ENCODE data around the gene GSTA4.

GSTA4 gene

DNA sequence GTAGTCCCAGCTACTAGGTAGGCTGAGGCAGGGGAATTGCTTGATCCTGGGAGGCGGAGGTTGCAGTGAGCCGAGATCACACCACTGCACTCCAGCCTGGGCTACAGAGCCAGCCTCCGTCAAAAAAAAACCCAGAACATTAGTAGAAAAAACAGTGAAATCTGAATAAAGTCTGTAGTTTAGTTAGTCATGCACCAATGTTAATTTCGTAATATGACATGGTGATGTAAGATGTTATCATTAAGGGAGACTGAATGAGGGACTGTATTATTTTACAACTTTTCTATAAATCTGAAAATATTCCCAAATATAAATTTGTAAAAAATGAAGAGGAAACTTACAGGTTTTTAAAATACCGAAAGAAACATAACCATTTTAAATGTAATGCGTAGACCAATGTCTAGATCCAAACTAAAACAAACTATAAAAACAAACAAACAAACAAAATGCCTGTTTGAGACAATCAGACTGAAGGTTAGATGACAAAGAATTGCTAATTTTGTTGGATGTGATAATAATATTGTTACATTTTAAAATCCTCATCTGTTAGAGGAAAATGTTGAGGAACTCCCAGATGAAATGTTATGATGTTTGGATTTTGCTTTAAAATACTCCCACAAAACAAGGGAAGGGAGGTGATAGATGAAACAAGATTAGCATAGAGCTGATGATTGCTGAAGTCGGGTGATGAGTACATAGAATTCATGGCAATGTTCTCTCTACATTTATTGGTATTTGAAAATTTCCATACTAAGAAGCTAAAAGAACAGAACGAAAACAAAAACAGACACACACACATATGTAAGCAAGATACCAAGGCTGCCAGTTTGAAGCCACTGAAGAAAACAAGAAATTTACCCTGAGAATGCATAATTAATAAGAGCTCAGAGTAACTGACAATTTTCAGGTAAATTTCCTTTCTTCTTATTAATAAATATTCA is 1.8 kb downstream of the GSTA4 start:
- H3K36me3 ChIP-seq (ENCODE audit: insufficient read depth, insufficient read length, low read length): peaks cover 22% of the 10 kb centered on the region
- H3K27me3 ChIP-seq (ENCODE audit: insufficient read depth, insufficient read length): no peaks in the 10 kb centered on the region
- TF ChIP-seq YY1 (IDR thresholded peaks at IDR 0.05; ENCODE audit: insufficient read depth, insufficient read length) (no peak), ZNF274 (IDR thresholded peaks at IDR 0.05; ENCODE audit: low read depth, low read length) (no peak), SUZ12 (IDR thresholded peaks at IDR 0.05; ENCODE audit: extremely low read depth, insufficient read depth, insufficient read length) (no peak)
- peak overlapping the region; percentile 90 for H3K9ac ChIP-seq (ENCODE audit: insufficient read length, low read depth)
- no peaks in the 10 kb centered on the region for H3K9me3 ChIP-seq (ENCODE audit: insufficient read depth, low read length)
- peak overlapping the region; percentile 70 for H3K4me3 ChIP-seq (ENCODE audit: insufficient read length, low read depth)
- H3K4me1 ChIP-seq (ENCODE audit: insufficient read depth, insufficient read length): no peaks in the 10 kb centered on the region
- no peak for DNase-seq (ENCODE audit: low read depth, low spot score)

DNA sequence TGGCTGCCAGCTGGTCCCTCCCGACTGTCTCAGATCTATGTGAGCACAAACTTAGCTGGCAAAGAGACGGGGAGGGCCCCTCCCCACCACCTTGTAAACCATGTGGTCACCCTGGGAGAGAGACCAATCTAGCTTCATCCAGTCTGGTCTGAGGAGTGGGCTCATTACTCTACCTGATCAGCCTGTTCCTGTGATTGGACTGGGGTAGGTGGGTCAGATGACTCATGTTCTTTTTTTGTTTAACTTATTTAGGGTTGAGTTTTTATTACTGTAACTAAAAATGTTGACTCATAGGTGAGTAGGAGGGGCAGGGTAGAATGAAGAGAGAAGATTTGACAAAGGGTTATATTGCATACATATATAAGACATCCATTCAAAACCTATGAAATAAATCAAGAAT is 4.7 kb downstream of the GSTA4 start:
- Histone ChIP-seq H3K27me3 (ENCODE audit: insufficient read depth, insufficient read length) (no peaks in the 10 kb centered on the region), H3K9ac (ENCODE audit: insufficient read length, low read depth) (no peak overlapping the region), H3K36me3 (ENCODE audit: insufficient read depth, insufficient read length, low read length) (peaks cover 32% of the 10 kb centered on the region), H3K4me3 (ENCODE audit: insufficient read length, low read depth) (no peak overlapping the region), H3K9me3 (ENCODE audit: insufficient read depth, low read length) (no peaks in the 10 kb centered on the region), H3K4me1 (ENCODE audit: insufficient read depth, insufficient read length) (no peaks in the 10 kb centered on the region)
- no peak for DNase-seq (ENCODE audit: low read depth, low spot score)
- no peak for TF ChIP-seq ZNF274 (IDR thresholded peaks at IDR 0.05; ENCODE audit: low read depth, low read length)

DNA sequence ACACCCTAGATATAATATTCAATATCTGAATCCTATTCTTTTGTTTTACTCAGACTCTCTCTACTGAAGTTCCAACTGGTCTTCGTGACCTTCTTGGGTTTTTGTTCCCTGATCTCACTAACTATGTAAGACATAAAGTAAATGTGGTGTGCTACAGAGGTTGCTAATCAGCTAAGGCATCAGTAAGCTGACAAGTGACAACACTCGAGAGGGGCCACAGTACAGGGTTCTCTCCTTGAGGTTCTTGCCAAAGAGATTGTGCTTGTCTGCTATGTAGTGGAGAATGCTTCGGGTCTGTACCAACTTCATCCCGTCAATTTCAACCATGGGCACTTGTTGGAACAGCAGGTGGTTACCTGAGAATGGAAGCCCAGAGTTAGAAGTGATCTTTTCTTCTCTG is 9.9 kb downstream of the GSTA4 start:
- no peaks in the 10 kb centered on the region for H3K4me1 ChIP-seq (ENCODE audit: insufficient read depth, insufficient read length)

DNA sequence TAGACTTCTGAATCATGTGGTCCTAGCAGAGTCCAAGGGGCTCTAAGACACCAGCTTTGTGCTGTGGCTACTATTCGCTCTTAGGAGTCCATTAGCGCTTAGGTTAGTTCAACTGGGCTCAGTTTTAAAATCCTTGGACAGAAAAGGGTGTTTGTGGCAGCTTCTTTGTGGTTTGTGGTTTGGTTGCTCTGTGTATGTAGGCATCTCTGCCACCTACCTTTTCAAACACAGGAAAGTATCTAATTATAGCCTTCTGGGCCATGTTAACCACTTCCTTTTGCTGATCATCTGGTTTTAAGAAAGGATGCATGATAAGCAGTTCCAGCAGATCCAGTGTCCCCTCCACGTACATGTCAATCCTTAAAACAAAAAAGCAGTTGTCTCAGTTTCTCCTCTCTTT is 10.8 kb downstream of the GSTA4 start:
- DNase-seq (ENCODE audit: low read depth, low spot score): no peak
- no peaks in the 10 kb centered on the region for H3K4me1 ChIP-seq (ENCODE audit: insufficient read depth, insufficient read length)
- no peak overlapping the region for H3K4me3 ChIP-seq (ENCODE audit: insufficient read length, low read depth)

More for the DNA sequence above, 9.9 kb downstream of the GSTA4 start:
- Histone ChIP-seq H3K36me3 (ENCODE audit: insufficient read depth, insufficient read length, low read length) (peaks cover 52% of the 10 kb centered on the region), H3K27me3 (ENCODE audit: insufficient read depth, insufficient read length) (no peaks in the 10 kb centered on the region), H3K4me3 (ENCODE audit: insufficient read length, low read depth) (no peak overlapping the region), H3K9ac (ENCODE audit: insufficient read length, low read depth) (no peak overlapping the region), H3K9me3 (ENCODE audit: insufficient read depth, low read length) (no peaks in the 10 kb centered on the region)
- TF ChIP-seq YY1 (IDR thresholded peaks at IDR 0.05; ENCODE audit: insufficient read depth, insufficient read length) (no peak), ZNF274 (IDR thresholded peaks at IDR 0.05; ENCODE audit: low read depth, low read length) (no peak), SUZ12 (IDR thresholded peaks at IDR 0.05; ENCODE audit: extremely low read depth, insufficient read depth, insufficient read length) (no peak)
- no peak for DNase-seq (ENCODE audit: low read depth, low spot score)

DNA sequence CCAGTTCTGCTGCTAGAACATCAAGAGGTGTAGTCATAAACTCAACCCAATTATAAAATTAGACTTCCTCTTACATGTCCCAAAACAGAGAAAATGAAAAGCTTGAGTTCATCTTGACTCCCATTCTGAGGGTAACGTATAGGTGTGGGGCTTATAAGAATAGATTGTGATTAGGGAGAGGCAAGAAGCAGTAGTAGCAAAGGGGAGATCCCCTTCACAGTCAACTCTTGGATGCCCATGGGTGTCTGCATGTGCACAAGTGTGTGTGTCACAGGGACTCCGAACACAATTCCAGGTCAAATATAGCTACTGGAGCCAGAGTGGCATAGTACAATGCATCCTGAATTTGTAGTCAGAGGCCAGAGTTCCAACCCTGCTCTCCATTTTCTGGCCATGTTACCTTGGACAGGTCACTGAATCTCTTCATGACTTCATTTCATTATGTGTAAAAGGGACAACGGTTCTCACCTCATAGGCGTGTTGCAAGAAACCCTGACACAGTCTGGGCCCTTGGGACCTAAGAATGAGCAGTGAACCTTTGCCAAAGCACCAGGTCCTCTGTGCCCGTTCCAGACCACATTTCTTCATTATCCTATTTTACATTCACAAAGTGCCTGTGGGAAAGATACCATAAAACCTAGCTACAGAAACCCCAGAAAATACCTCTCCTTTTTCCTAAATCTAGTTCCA is 11.8 kb downstream of the GSTA4 start:
- Histone ChIP-seq H3K27me3 (ENCODE audit: insufficient read depth, insufficient read length) (no peaks in the 10 kb centered on the region), H3K36me3 (ENCODE audit: insufficient read depth, insufficient read length, low read length) (peaks cover 41% of the 10 kb centered on the region), H3K9me3 (ENCODE audit: insufficient read depth, low read length) (no peaks in the 10 kb centered on the region), H3K9ac (ENCODE audit: insufficient read length, low read depth) (no peak overlapping the region), H3K4me1 (ENCODE audit: insufficient read depth, insufficient read length) (no peaks in the 10 kb centered on the region), H3K4me3 (ENCODE audit: insufficient read length, low read depth) (no peak overlapping the region)
- DNase-seq (ENCODE audit: low read depth, low spot score): no peak
- TF ChIP-seq SUZ12 (IDR thresholded peaks at IDR 0.05; ENCODE audit: extremely low read depth, insufficient read depth, insufficient read length) (no peak), ZNF274 (IDR thresholded peaks at IDR 0.05; ENCODE audit: low read depth, low read length) (no peak)

More for the DNA sequence above, 10.8 kb downstream of the GSTA4 start:
- H3K36me3 ChIP-seq (ENCODE audit: insufficient read depth, insufficient read length, low read length): peaks cover 44% of the 10 kb centered on the region
- H3K9me3 ChIP-seq (ENCODE audit: insufficient read depth, low read length): no peaks in the 10 kb centered on the region
- TF ChIP-seq SUZ12 (IDR thresholded peaks at IDR 0.05; ENCODE audit: extremely low read depth, insufficient read depth, insufficient read length) (no peak), ZNF274 (IDR thresholded peaks at IDR 0.05; ENCODE audit: low read depth, low read length) (no peak), YY1 (IDR thresholded peaks at IDR 0.05; ENCODE audit: insufficient read depth, insufficient read length) (no peak)
- H3K9ac ChIP-seq (ENCODE audit: insufficient read length, low read depth): no peak overlapping the region
- H3K27me3 ChIP-seq (ENCODE audit: insufficient read depth, insufficient read length): no peaks in the 10 kb centered on the region

DNA sequence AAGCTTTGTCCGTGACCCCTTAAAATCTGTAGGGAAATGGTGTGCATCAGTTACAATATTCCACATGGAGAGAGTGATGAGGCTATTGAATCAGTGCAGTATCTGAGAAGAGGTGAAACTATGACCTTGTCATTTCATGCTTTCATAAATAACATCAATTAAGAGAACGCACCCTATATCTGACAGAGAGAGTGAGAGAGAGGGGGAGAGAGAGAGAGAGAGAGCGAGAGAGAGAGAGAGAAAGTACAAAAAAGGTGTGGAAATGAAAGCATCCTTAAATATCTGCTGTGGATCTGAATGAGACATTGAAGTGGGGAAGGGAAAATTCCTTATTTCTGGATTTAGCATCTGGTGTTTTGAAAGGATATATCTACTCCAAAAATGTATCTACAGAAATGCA is 12.4 kb downstream of the GSTA4 start:
- Histone ChIP-seq H3K4me3 (ENCODE audit: insufficient read length, low read depth) (no peak overlapping the region), H3K27me3 (ENCODE audit: insufficient read depth, insufficient read length) (no peaks in the 10 kb centered on the region), H3K9me3 (ENCODE audit: insufficient read depth, low read length) (no peaks in the 10 kb centered on the region), H3K9ac (ENCODE audit: insufficient read length, low read depth) (no peak overlapping the region), H3K36me3 (ENCODE audit: insufficient read depth, insufficient read length, low read length) (peaks cover 40% of the 10 kb centered on the region), H3K4me1 (ENCODE audit: insufficient read depth, insufficient read length) (no peaks in the 10 kb centered on the region)
- no peak for DNase-seq (ENCODE audit: low read depth, low spot score)
- no peak for TF ChIP-seq YY1 (IDR thresholded peaks at IDR 0.05; ENCODE audit: insufficient read depth, insufficient read length)
- no peak for TF ChIP-seq SUZ12 (IDR thresholded peaks at IDR 0.05; ENCODE audit: extremely low read depth, insufficient read depth, insufficient read length)
- no peak for TF ChIP-seq ZNF274 (IDR thresholded peaks at IDR 0.05; ENCODE audit: low read depth, low read length)

DNA sequence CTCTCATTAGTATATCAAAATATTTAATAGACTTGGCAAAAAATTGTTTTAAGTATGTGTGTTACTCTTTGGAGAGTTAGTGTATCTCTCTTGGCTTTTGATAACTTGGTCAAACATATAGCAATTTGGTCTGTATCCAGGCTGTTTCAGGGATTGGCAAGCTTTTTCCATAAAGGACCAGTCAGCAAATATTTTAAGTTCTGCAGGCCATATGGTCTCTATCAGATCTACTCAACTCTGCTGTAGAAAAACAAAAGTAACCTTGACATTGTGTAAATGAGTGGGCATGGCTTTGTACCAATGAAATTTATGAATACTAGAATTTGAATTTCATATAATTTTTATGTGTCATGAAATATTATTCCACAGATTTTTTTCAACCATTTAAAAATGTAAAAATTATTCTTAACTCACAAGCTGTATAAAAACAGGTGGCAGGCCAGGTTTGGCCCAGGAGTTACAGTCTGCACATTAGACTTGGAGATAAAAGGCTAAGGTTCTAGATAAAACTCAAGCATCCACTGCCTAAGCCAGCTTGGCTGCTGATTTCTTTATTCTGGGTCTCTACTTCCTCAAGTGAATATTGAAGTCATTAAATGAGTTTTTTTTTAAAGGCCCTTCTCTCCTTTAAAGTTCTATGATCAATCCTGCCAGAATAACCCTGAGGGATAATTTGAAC is 13.7 kb downstream of the GSTA4 start:
- Histone ChIP-seq H3K9ac (ENCODE audit: insufficient read length, low read depth) (no peak overlapping the region), H3K36me3 (ENCODE audit: insufficient read depth, insufficient read length, low read length) (peaks cover 33% of the 10 kb centered on the region), H3K27me3 (ENCODE audit: insufficient read depth, insufficient read length) (no peaks in the 10 kb centered on the region), H3K9me3 (ENCODE audit: insufficient read depth, low read length) (no peaks in the 10 kb centered on the region), H3K4me1 (ENCODE audit: insufficient read depth, insufficient read length) (no peaks in the 10 kb centered on the region), H3K4me3 (ENCODE audit: insufficient read length, low read depth) (no peak overlapping the region)
- no peak for DNase-seq (ENCODE audit: low read depth, low spot score)
- no peak for TF ChIP-seq ZNF274 (IDR thresholded peaks at IDR 0.05; ENCODE audit: low read depth, low read length)
- no peak for TF ChIP-seq YY1 (IDR thresholded peaks at IDR 0.05; ENCODE audit: insufficient read depth, insufficient read length)
- no peak for TF ChIP-seq SUZ12 (IDR thresholded peaks at IDR 0.05; ENCODE audit: extremely low read depth, insufficient read depth, insufficient read length)

Data from NT2/D1 (cell line).